GM12878 (cell line): ENCODE data around the gene BAHD1. TPM values are rescaled to one million over a fixed set of nuclear protein-coding genes. Genes with fewer than 3 reads are reported as not detected.

ENCODE experiments used
- ATAC-seq: fragments of 200-7000 bp; cut with Tn5 transposase; 3 replicates; pipeline ENCODE4 v1.9.1; 2020; ENCODE audit warnings: mild to moderate bottlenecking, moderate library complexity
- BruUV-seq: library from RNA; stranded (reverse); fragments of 400-500 nt; replicated peaks from 2 replicates; lab custom pipeline; 2021; lab: Mats Ljungman, UMichigan
- CTCF ChIA-PET: fragments of 300-600 bp; sonication (Branson Sonifier 250); formaldehyde crosslinking; extraction: SDS; loops from one replicate; lab custom pipeline; 2021; ENCODE audit warnings: inconsistent platforms; lab: Yijun Ruan, JAX
- POLR2A ChIA-PET: fragments of 350-600 bp; formaldehyde crosslinking; extraction: SDS; loops from one replicate; lab custom pipeline; 2021; ENCODE audit warnings: inconsistent platforms; lab: Charles Lee
- RAD21 ChIA-PET: fragments of 300-600 bp; sonication (Branson Sonifier 250); formaldehyde crosslinking; loops from one replicate; lab custom pipeline; 2023; ENCODE audit warnings: antibody characterized with exemption; ENCODE audit not compliant: unreplicated experiment; lab: Charles Lee
- SMC1A ChIA-PET: fragments of 300-600 bp; sonication (Branson Sonifier 250); formaldehyde crosslinking; loops from one replicate; lab custom pipeline; 2023; ENCODE audit not compliant: unreplicated experiment, uncharacterized antibody; lab: Charles Lee
- DNase-seq: peaks from one replicate; pipeline ENCODE4 v3.0.0-alpha.2; 2011; ENCODE audit warnings: low read depth, low spot score
- FAIRE-seq: peaks from 3 replicates; lab custom pipeline; 2011; peaks lifted over from hg19 to GRCh38; lab: Jason Lieb, UNC
- H2AFZ ChIP-seq: 2 replicates; pipeline ENCODE4 v1.6.0; 2011; ENCODE audit warnings: low read depth, low read length, control low read depth; ENCODE audit not compliant: control insufficient read depth
- H3K27ac ChIP-seq: 2 replicates; pipeline ENCODE4 v1.5.1; 2011; ENCODE audit warnings: control low read depth; ENCODE audit not compliant: control insufficient read depth, insufficient read depth
- H3K27me3 ChIP-seq, 2 experiments: replicated peaks in 1 of 2; 2 replicates each; pipeline versions ENCODE4 v1.6.0 to v1.6.1; 2011; ENCODE audit warnings: low read length in 1 of 2; ENCODE audit not compliant: control insufficient read depth in 2 of 2, insufficient read depth in 2 of 2
- H3K36me3 ChIP-seq, 2 experiments: 2 replicates each; pipeline ENCODE4 v1.5.1; 2011; ENCODE audit warnings: low read length in 1 of 2; ENCODE audit not compliant: control insufficient read depth in 2 of 2, insufficient read depth in 2 of 2
- H3K4me1 ChIP-seq: 2 replicates; pipeline ENCODE4 v1.6.1; 2011; ENCODE audit warnings: mild to moderate bottlenecking, low read length, moderate library complexity, mixed read lengths; ENCODE audit not compliant: control insufficient read depth, insufficient read depth
- H3K4me2 ChIP-seq: 2 replicates; pipeline ENCODE4 v1.6.0; 2011; ENCODE audit warnings: control low read depth; ENCODE audit not compliant: control insufficient read depth, insufficient read depth
- H3K4me3 ChIP-seq: fragments of 200-600 bp; sonication (generic); 2 replicates; pipeline ENCODE4 v1.5.1; 2016
- H3K79me2 ChIP-seq: 2 replicates; pipeline ENCODE4 v1.6.0; 2011; ENCODE audit warnings: low read length; ENCODE audit not compliant: control insufficient read depth, insufficient read depth
- H3K9ac ChIP-seq: 2 replicates; pipeline ENCODE4 v1.8.0; 2011; ENCODE audit warnings: low read length, control low read depth, mixed read lengths; ENCODE audit not compliant: control insufficient read depth, insufficient read depth
- H3K9me3 ChIP-seq: replicated peaks from 3 replicates; pipeline ENCODE4 v1.5.1; 2011; ENCODE audit warnings: mild to moderate bottlenecking, low read length; ENCODE audit not compliant: control insufficient read depth, insufficient read depth
- H4K20me1 ChIP-seq: 2 replicates; pipeline ENCODE4 v1.6.0; 2011; ENCODE audit not compliant: control insufficient read depth, insufficient read depth
- CBX3 ChIP-seq: fragments of 200-600 bp; sonication (generic); IDR thresholded peaks from 2 replicates; pipeline ENCODE4 v1.6.1; 2016; ENCODE audit warnings: low read depth, borderline replicate concordance
- CHD1 ChIP-seq: IDR thresholded peaks from 2 replicates; pipeline ENCODE4 v1.6.1; 2012; ENCODE audit warnings: low read depth, low read length, improper control_type of control experiment
- DPF2 ChIP-seq: fragments of 450-650 bp; IDR thresholded peaks from 2 replicates; pipeline ENCODE4 v1.6.1; 2017; ENCODE audit warnings: mild to moderate bottlenecking
- HSF1 ChIP-seq: fragments of 150-350 bp; IDR thresholded peaks from 2 replicates; pipeline ENCODE4 v1.6.1; 2014; ENCODE audit warnings: mild to moderate bottlenecking, low read depth, low read length
- IKZF1 ChIP-seq: fragments of 450-650 bp; conservative IDR thresholded peaks from 2 replicates; pipeline ENCODE4 v1.6.1; 2017; ENCODE audit warnings: antibody characterized with exemption, mild to moderate bottlenecking
- KAT2A ChIP-seq: conservative IDR thresholded peaks from 2 replicates; pipeline ENCODE4 v1.6.1; 2011; ENCODE audit warnings: low read depth, low read length; ENCODE audit not compliant: control insufficient read depth
- NFYA ChIP-seq: IDR thresholded peaks from 2 replicates; pipeline ENCODE4 v1.6.1; 2011; ENCODE audit warnings: low read depth, mild to moderate bottlenecking, low read length, improper control_type of control experiment, borderline replicate concordance
- NRF1 ChIP-seq: conservative IDR thresholded peaks from 2 replicates; pipeline ENCODE4 v1.6.1; 2011; ENCODE audit warnings: mild to moderate bottlenecking, low read depth, low read length, improper control_type of control experiment
- PML ChIP-seq: IDR thresholded peaks from 2 replicates; pipeline ENCODE4 v1.6.1; 2012; ENCODE audit warnings: low read length, inconsistent platforms
- REST ChIP-seq: IDR thresholded peaks from 2 replicates; pipeline ENCODE4 v1.6.1; 2012; ENCODE audit warnings: mild to moderate bottlenecking, low read depth, low read length
- SMAD5 ChIP-seq: IDR thresholded peaks from 2 replicates; pipeline ENCODE4 v1.6.1; 2016; ENCODE audit warnings: antibody characterized with exemption, low read depth
- SREBF1 ChIP-seq: IDR thresholded peaks from 2 replicates; pipeline ENCODE4 v1.6.1; 2012; ENCODE audit warnings: mild to moderate bottlenecking, low read length
- WGBS: methylation state at CpG from one replicate; pipeline ENCODE4 v1.1.6; 2016; ENCODE audit warnings: low lambda C conversion rate; ENCODE audit not compliant: insufficient replicate concordance, insufficient coverage; ENCODE audit errors: missing lambda C conversion rate; 5-methylcytosine and 5-hydroxymethylcytosine counted together
- in situ Hi-C: fragments of 300-500 bp; cut with MboI; formaldehyde crosslinking; loops from 9 replicates; pipeline ENCODE4 v1.14.3; 2018; ENCODE audit warnings: mixed read lengths
- intact Hi-C: fragments of 100-400 bp; cut with micrococcal nuclease; formaldehyde crosslinking; loops from one replicate; pipeline ENCODE4 v1.14.2; 2022; ENCODE audit not compliant: unreplicated experiment
- polyA plus RNA-seq, 11 experiments: library from polyadenylated mRNA; depleted of rRNA in 4 of 11; unstranded in 6 of 11; stranded (reverse) in 5 of 11; fragments of >200 nt; fragmentation: Nextera tagmentation in 4 of 11; fragmentation: Illumina TruSeq in 1 of 11; extraction: Ambion mirVana in 4 of 11; extraction: Trizol in 1 of 11; gene quantifications; 1 replicate in 1 of 11; 2 replicates in 10 of 11; pipeline versions ENCODE4 v1.2.1 to v1.2.3, GENCODE V29; 2011 to 2016; ENCODE audit warnings: inconsistent platforms in 2 of 11, missing spikeins in 2 of 11, low read depth in 1 of 11
- total RNA-seq, 4 experiments: library from RNA; depleted of rRNA in 3 of 4; stranded (reverse); fragments of >200 nt in 3 of 4; fragmentation: Illumina TruSeq in 1 of 4; extraction: Trizol in 1 of 4; gene quantifications; 2 replicates each; pipeline versions ENCODE4 v1.2.1 to v1.2.3, GENCODE V29; 2013 to 2021
- TF ChIP-seq, protein P1 (sequence below): IDR thresholded peaks from 2 replicates; pipeline ENCODE4 v1.6.1; 2011; ENCODE audit warnings: borderline replicate concordance, low read depth, mild to moderate bottlenecking, moderate library complexity, mixed read lengths, low read length; ENCODE audit not compliant: insufficient read depth; ENCODE audit errors: extremely low read length
- TF ChIP-seq, protein P2 (sequence below): fragments of 450-650 bp; conservative IDR thresholded peaks from 2 replicates; pipeline ENCODE4 v1.6.1; 2017; ENCODE audit warnings: mild to moderate bottlenecking, moderate library complexity
- TF ChIP-seq, protein P3 (sequence below): IDR thresholded peaks from 2 replicates; pipeline ENCODE4 v1.6.1; 2012; ENCODE audit warnings: low read depth, low read length, improper control_type of control experiment
- TF ChIP-seq, protein P4 (sequence below): IDR thresholded peaks from 2 replicates; pipeline ENCODE4 v1.6.1; 2012; ENCODE audit warnings: low read depth, low read length, improper control_type of control experiment

The BAHD1 gene
- total and polyA plus RNA-seq, 10 of the 15 experiments (the other 5 are each of a cell fraction or from before 2014, with no cell fraction given): 0.21 to 21.8 (median 5.8) TPM

DNA sequence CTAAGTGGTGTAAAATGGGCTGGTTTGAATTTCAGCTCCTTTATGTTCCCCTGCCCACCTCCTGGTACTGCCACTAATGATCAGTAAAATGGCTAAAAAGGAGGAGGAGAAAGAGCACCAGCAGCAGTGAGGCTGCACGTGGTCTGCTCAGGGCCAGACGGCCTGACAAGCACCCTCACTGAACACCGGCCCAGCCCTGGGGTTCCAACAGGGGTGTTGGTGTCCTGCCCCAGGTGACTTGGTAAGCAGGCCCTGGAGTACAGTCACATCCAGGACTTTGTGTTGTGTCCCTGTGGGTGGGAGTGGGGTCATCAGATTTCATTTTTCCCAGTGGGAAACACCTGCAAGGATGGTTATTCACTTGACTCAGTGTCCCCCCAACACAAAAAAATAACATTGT is 5.4 kb downstream of the BAHD1 start:
- intact Hi-C loops: loop anchor here (10.0 kb wide), 1 partner anchor 149 kb away; the partner anchor contains the start of gene KNL1
- peaks cover 6% of the 10 kb centered on the region for H3K4me1 ChIP-seq
- H3K27me3 ChIP-seq: no peaks in the 10 kb centered on the region
- ChIA-PET CTCF (no interaction called here), SMC1A (no interaction called here), POLR2A (no interaction called here), RAD21 (no interaction called here)
- WGBS: 100% methylated on average over 3 of the region's 3 CpGs
- peaks cover 23% of the 10 kb centered on the region for H4K20me1 ChIP-seq
- DNase-seq (no peak), ATAC-seq (no peak), FAIRE-seq (no peak)
- no peaks in the 10 kb centered on the region for H3K9me3 ChIP-seq
- H3K27ac ChIP-seq: no peak overlapping the region
- H3K4me3 ChIP-seq: no peak overlapping the region
- no peak overlapping the region for H3K9ac ChIP-seq
- H3K4me2 ChIP-seq: no peak overlapping the region
- BruUV-seq: no TSS peak
- peaks cover 39% of the 10 kb centered on the region for H3K79me2 ChIP-seq
- peaks cover 0 to 4% of the 10 kb centered on the region in 2 experiments; a peak in 1 of 4 replicates for H3K36me3 ChIP-seq
- in situ Hi-C loops: no loop called here
- H2AFZ ChIP-seq: no peak overlapping the region
- TF ChIP-seq CHD1 (no peak), HSF1 (no peak), SREBF1 (no peak), PML (no peak), DPF2 (no peak), CBX3 (no peak), IKZF1 (no peak), KAT2A (no peak), NRF1 (no peak), REST (no peak), NFYA (no peak), SMAD5 (no peak)
- TF ChIP-seq, protein P1, sequence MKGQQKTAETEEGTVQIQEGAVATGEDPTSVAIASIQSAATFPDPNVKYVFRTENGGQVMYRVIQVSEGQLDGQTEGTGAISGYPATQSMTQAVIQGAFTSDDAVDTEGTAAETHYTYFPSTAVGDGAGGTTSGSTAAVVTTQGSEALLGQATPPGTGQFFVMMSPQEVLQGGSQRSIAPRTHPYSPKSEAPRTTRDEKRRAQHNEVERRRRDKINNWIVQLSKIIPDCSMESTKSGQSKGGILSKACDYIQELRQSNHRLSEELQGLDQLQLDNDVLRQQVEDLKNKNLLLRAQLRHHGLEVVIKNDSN: no peak
- TF ChIP-seq, protein P2, sequence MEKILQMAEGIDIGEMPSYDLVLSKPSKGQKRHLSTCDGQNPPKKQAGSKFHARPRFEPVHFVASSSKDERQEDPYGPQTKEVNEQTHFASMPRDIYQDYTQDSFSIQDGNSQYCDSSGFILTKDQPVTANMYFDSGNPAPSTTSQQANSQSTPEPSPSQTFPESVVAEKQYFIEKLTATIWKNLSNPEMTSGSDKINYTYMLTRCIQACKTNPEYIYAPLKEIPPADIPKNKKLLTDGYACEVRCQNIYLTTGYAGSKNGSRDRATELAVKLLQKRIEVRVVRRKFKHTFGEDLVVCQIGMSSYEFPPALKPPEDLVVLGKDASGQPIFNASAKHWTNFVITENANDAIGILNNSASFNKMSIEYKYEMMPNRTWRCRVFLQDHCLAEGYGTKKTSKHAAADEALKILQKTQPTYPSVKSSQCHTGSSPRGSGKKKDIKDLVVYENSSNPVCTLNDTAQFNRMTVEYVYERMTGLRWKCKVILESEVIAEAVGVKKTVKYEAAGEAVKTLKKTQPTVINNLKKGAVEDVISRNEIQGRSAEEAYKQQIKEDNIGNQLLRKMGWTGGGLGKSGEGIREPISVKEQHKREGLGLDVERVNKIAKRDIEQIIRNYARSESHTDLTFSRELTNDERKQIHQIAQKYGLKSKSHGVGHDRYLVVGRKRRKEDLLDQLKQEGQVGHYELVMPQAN: no peak
- TF ChIP-seq, protein P3, sequence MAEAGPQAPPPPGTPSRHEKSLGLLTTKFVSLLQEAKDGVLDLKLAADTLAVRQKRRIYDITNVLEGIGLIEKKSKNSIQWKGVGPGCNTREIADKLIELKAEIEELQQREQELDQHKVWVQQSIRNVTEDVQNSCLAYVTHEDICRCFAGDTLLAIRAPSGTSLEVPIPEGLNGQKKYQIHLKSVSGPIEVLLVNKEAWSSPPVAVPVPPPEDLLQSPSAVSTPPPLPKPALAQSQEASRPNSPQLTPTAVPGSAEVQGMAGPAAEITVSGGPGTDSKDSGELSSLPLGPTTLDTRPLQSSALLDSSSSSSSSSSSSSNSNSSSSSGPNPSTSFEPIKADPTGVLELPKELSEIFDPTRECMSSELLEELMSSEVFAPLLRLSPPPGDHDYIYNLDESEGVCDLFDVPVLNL: no peak
- TF ChIP-seq, protein P4, sequence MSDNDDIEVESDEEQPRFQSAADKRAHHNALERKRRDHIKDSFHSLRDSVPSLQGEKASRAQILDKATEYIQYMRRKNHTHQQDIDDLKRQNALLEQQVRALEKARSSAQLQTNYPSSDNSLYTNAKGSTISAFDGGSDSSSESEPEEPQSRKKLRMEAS: no peak
